Activated CD8-positive, alpha-beta T cell treated with anti-CD3 and anti-CD28 coated beads for 36 hours (primary cell): ENCODE data around the gene SIRPA. TPM values are rescaled to one million over a fixed set of nuclear protein-coding genes. Genes with fewer than 3 reads are reported as not detected.

Experiments
- ATAC-seq: fragments of 200-7000 bp; cut with Tn5 transposase; one replicate; pipeline ENCODE4 v1.10.0; 2021; ENCODE audit warnings: mild to moderate bottlenecking, moderate library complexity
- CTCF ChIA-PET: fragments of 350-600 bp; sonication (Branson Sonifier 250); formaldehyde crosslinking; loops from one replicate; lab custom pipeline; 2021; ENCODE audit warnings: antibody characterized with exemption; lab: Charles Lee
- POLR2A ChIA-PET: fragments of 350-600 bp; sonication (Branson Sonifier 250); formaldehyde crosslinking; loops from one replicate; lab custom pipeline; 2021; ENCODE audit warnings: antibody characterized with exemption; lab: Charles Lee
- DNase-seq: peaks from one replicate; pipeline ENCODE4 v3.0.0-alpha.2; 2020
- H3K27ac Mint-ChIP-seq: one replicate; pipeline ENCODE4 v1.8.0; 2021; ENCODE audit warnings: mild to moderate bottlenecking, mixed read lengths
- H3K27me3 Mint-ChIP-seq: one replicate; pipeline ENCODE4 v1.8.0; 2021; ENCODE audit warnings: mixed read lengths
- H3K36me3 Mint-ChIP-seq: one replicate; pipeline ENCODE4 v1.8.0; 2021; ENCODE audit warnings: low read depth, mixed read lengths
- H3K4me1 Mint-ChIP-seq: one replicate; pipeline ENCODE4 v1.8.0; 2021; ENCODE audit warnings: low read depth, mixed read lengths
- H3K4me3 Mint-ChIP-seq: one replicate; pipeline ENCODE4 v1.8.0; 2021; ENCODE audit warnings: mild to moderate bottlenecking, moderate library complexity, mixed read lengths
- H3K9me3 Mint-ChIP-seq: one replicate; pipeline ENCODE4 v1.8.0; 2021; ENCODE audit warnings: mixed read lengths
- CTCF ChIP-seq: fragments of 200-600 bp; IDR thresholded peaks from one replicate; pipeline ENCODE4 v1.8.0; 2022; ENCODE audit warnings: antibody characterized with exemption, mild to moderate bottlenecking
- intact Hi-C: fragments of 100-400 bp; cut with micrococcal nuclease; formaldehyde crosslinking; loops from one replicate; pipeline ENCODE4 v1.10.0; 2022
- total RNA-seq, 2 experiments: library from RNA; stranded (reverse); gene quantifications; one replicate each; pipeline ENCODE4 v1.2.3, GENCODE V29; 2021

Gene SIRPA
- total RNA-seq, 2 experiments from 2014 or later = 0.09 TPM

- Mint-ChIP-seq H3K4me1 (no peaks in the 10 kb centered on the region), H3K27me3 (peaks cover 5% of the 10 kb centered on the region), H3K27ac (no peak overlapping the region), H3K9me3 (no peaks in the 10 kb centered on the region), H3K4me3 (no peak overlapping the region), H3K36me3 (no peaks in the 10 kb centered on the region)
- CTCF ChIA-PET = no interaction called here
- no peak for ATAC-seq
- TF ChIP-seq CTCF = no peak
- no peak for DNase-seq
- intact Hi-C loops = no loop called here
- POLR2A ChIA-PET = no interaction called here
Observed at GRCh38 chr20:1861347-1861976, 33.7 kb upstream of the SIRPA start.

GRCh38 chr20:1861996-1862662 lies 33.1 kb upstream of the SIRPA start:
- no peak overlapping the region for H3K4me3 Mint-ChIP-seq
- H3K27me3 Mint-ChIP-seq = peaks cover 5% of the 10 kb centered on the region
- TF ChIP-seq CTCF = no peak
- no peak for ATAC-seq
- ChIA-PET POLR2A (no interaction called here), CTCF (no interaction called here)
- DNase-seq = no peak
- no peak overlapping the region for H3K27ac Mint-ChIP-seq
- intact Hi-C loops = no loop called here
- no peaks in the 10 kb centered on the region for H3K9me3 Mint-ChIP-seq
- no peaks in the 10 kb centered on the region for H3K36me3 Mint-ChIP-seq
- H3K4me1 Mint-ChIP-seq = no peaks in the 10 kb centered on the region

GRCh38 chr20:1862663-1863053 lies 32.5 kb upstream of the SIRPA start:
- Mint-ChIP-seq H3K36me3 (no peaks in the 10 kb centered on the region), H3K27me3 (peaks cover 5% of the 10 kb centered on the region), H3K4me1 (no peaks in the 10 kb centered on the region), H3K4me3 (no peak overlapping the region), H3K9me3 (no peaks in the 10 kb centered on the region), H3K27ac (no peak overlapping the region)
- ATAC-seq (no peak), DNase-seq (no peak)
- TF ChIP-seq CTCF = no peak
- ChIA-PET POLR2A (no interaction called here), CTCF (no interaction called here)
- intact Hi-C loops = no loop called here

- Mint-ChIP-seq H3K27ac (no peak overlapping the region), H3K36me3 (no peaks in the 10 kb centered on the region), H3K4me1 (no peaks in the 10 kb centered on the region), H3K27me3 (peaks cover 5% of the 10 kb centered on the region), H3K4me3 (no peak overlapping the region), H3K9me3 (no peaks in the 10 kb centered on the region)
- DNase-seq = no peak
- no peak for TF ChIP-seq CTCF
- CTCF ChIA-PET = no interaction called here
- no peak for ATAC-seq
- POLR2A ChIA-PET = no interaction called here
- intact Hi-C loops = no loop called here
Observed at GRCh38 chr20:1863296-1863695, 31.9 kb upstream of the SIRPA start.

GRCh38 chr20:1866834-1867233 lies 28.4 kb upstream of the SIRPA start:
- Mint-ChIP-seq H3K4me3 (no peak overlapping the region), H3K27ac (no peak overlapping the region), H3K36me3 (no peaks in the 10 kb centered on the region), H3K9me3 (no peaks in the 10 kb centered on the region), H3K4me1 (no peaks in the 10 kb centered on the region), H3K27me3 (peaks cover 16% of the 10 kb centered on the region)
- POLR2A ChIA-PET = no interaction called here
- CTCF ChIA-PET = no interaction called here
- no peak for TF ChIP-seq CTCF
- no peak for ATAC-seq
- no peak for DNase-seq
- intact Hi-C loops = no loop called here
